Stimulated activated CD8-positive, alpha-beta memory T cell treated with anti-CD3 and anti-CD28 coated beads, Interleukin-4, amount 100 ng/mL, for 48 hours (primary cell): ENCODE measurements around the gene JARID2.

ENCODE experiments used
- DNase-seq: peaks from one replicate; pipeline ENCODE4 v3.0.0-alpha.2; 2020

JARID2 gene

GRCh38 chr6:15245361-15246216, at the start of gene JARID2:
TSS of gene JARID2 (plus strand) at chr6:15246069. CDS start at chr6:15246540, 471 bp downstream.
- DNase-seq: peak; percentile 97

GRCh38 chr6:15200087-15200486, 45.8 kb upstream of the JARID2 start:
- no peak for DNase-seq

- no peak for DNase-seq
Observed at GRCh38 chr6:15205321-15205720, 40.5 kb upstream of the JARID2 start.

GRCh38 chr6:15206887-15207286, 39.0 kb upstream of the JARID2 start:
- no peak for DNase-seq

GRCh38 chr6:15207923-15208322, 37.9 kb upstream of the JARID2 start:
- no peak for DNase-seq

GRCh38 chr6:15213838-15214400, 31.9 kb upstream of the JARID2 start:
- no peak for DNase-seq

- DNase-seq: no peak
Observed at GRCh38 chr6:15218401-15218800, 27.5 kb upstream of the JARID2 start.

- no peak for DNase-seq
Observed at GRCh38 chr6:15220062-15220461, 25.8 kb upstream of the JARID2 start.

GRCh38 chr6:15227827-15228318, 18.0 kb upstream of the JARID2 start:
- no peak for DNase-seq

GRCh38 chr6:15230827-15231226, 15.0 kb upstream of the JARID2 start:
- no peak for DNase-seq

- no peak for DNase-seq
Observed at GRCh38 chr6:15232836-15233510, 12.9 kb upstream of the JARID2 start.

- DNase-seq: no peak
Observed at GRCh38 chr6:15234068-15234758, 11.7 kb upstream of the JARID2 start.

GRCh38 chr6:15239616-15240364, 6.1 kb upstream of the JARID2 start:
- no peak for DNase-seq

GRCh38 chr6:15242503-15242902, 3.4 kb upstream of the JARID2 start:
- DNase-seq: no peak

- DNase-seq: no peak
Observed at GRCh38 chr6:15242937-15243614, 2.8 kb upstream of the JARID2 start.

- no peak for DNase-seq
Observed at GRCh38 chr6:15243910-15244619, 1.8 kb upstream of the JARID2 start.

- DNase-seq: peak; percentile 71
Observed at GRCh38 chr6:15244620-15245360, 1.1 kb upstream of the JARID2 start.

GRCh38 chr6:15246217-15246665, 372 bp downstream of the JARID2 start:
- no peak for DNase-seq

- DNase-seq: peak; percentile 40
Observed at GRCh38 chr6:15246666-15247499, 1.0 kb downstream of the JARID2 start.
